Subcutaneous adipose tissue (tissue), 4 donors: Measurements from ENCODE around the gene CD274. TPM values are rescaled to one million over a fixed set of nuclear protein-coding genes. Genes with fewer than 3 reads are reported as not detected.

Source experiments
- CTCF ChIP-seq: fragments of 450-650 bp; IDR thresholded peaks from one replicate; pipeline ENCODE4 v1.5.1; 2016; ENCODE audit warnings: low read depth, mild to moderate bottlenecking, control low read depth, antibody characterized with exemption, moderate library complexity
- total RNA-seq, 4 donors: library from RNA; depleted of rRNA; stranded (reverse); fragments of >200 nt; gene quantifications; one replicate each; pipeline ENCODE4 v1.1.0, GENCODE V29; 2016

The CD274 gene
- total RNA-seq, 4 donors from 2014 or later: 2.4 to 7.0 (median 4.6) TPM

- TF ChIP-seq CTCF: no peak
These were observed 28.1 kb upstream of the CD274 start for GRCh38 chr9:5422276-5422675.

DNA sequence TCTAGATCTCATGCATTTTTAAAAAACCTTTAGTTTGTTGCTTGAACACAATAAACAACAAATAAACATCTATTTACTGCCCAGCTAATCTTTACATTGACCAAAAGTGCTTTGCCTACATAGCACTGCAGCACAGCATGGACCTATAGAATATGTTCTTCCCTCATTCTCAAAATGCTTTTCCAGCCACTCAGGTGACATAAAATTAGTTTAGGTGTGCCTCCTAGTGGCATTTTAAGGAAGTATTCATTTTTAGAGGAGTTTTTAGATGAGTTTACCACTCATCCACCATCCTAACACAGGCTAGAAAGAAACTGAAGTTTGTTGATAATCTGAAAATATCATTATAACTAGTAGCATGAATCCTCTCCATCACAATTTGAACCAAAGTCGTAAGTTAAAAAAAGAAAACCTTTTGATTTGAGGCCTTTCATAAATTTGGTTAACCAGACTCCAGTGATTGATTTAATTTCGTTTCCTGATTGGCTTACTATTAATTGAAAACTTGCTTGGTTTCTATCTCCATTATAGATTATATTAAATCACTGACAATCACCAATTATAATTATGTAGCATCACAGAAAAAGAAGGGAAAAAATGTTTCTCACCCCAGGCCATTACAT lies 25.2 kb upstream of the CD274 start:
- no peak for TF ChIP-seq CTCF

GRCh38 chr9:5427005-5427404 lies 23.3 kb upstream of the CD274 start:
- no peak for TF ChIP-seq CTCF

DNA sequence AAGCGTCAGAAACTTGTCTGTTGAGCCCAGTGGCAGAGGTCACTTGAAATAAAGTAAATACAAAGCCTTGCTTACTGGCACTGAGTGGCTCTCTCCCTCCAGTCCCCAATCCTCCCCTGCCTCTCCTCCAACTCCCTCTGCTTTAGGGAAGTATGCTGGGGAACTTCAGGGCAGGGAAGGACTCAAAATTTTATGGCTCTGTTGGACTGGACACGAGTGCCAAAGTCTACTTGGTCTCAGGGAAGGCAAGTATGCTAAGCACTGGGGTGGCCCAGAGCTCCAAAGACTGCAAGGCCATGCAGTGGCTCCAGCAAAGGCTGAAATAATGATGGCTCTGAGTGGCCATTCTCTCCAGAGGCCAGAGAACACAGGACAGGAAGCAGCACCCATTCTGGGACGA lies 22.2 kb upstream of the CD274 start:
- TF ChIP-seq CTCF: no peak

GRCh38 chr9:5428794-5429528 lies 21.4 kb upstream of the CD274 start:
- TF ChIP-seq CTCF: no peak

GRCh38 chr9:5429873-5430564 lies 20.3 kb upstream of the CD274 start:
- no peak for TF ChIP-seq CTCF

GRCh38 chr9:5430912-5431311 lies 19.4 kb upstream of the CD274 start:
- no peak for TF ChIP-seq CTCF
